Liver (tissue), 3 donors: Measurements from ENCODE around the gene USP6NL.

Experiments used
- EGR1 ChIP-seq, 2 donors: IDR thresholded peaks; 2 replicates each; pipeline ENCODE4 v1.6.1; 2016 to 2018; ENCODE audit warnings: antibody characterized with exemption in 2 of 2, low read depth in 2 of 2
- HNF4A ChIP-seq, 2 donors: conservative IDR thresholded peaks; 2 replicates each; pipeline ENCODE4 v1.6.1; 2016; ENCODE audit warnings: antibody characterized with exemption in 2 of 2, mild to moderate bottlenecking in 2 of 2
- MAX ChIP-seq: IDR thresholded peaks from 2 replicates; pipeline ENCODE4 v1.6.1; 2016; ENCODE audit warnings: antibody characterized with exemption
- RAD21 ChIP-seq, 2 donors: IDR thresholded peaks; 2 replicates each; pipeline ENCODE4 v1.6.1; 2016; ENCODE audit warnings: antibody characterized with exemption in 2 of 2, mild to moderate bottlenecking in 2 of 2
- SP1 ChIP-seq: IDR thresholded peaks from 2 replicates; pipeline ENCODE4 v1.6.1; 2018; ENCODE audit warnings: antibody characterized with exemption, mild to moderate bottlenecking
- TAF1 ChIP-seq: conservative IDR thresholded peaks from 2 replicates; pipeline ENCODE4 v1.6.1; 2016; ENCODE audit warnings: antibody characterized with exemption, mild to moderate bottlenecking
- YY1 ChIP-seq: IDR thresholded peaks from 2 replicates; pipeline ENCODE4 v1.6.1; 2016; ENCODE audit warnings: antibody characterized with exemption, mild to moderate bottlenecking
- TF ChIP-seq, protein P1 (sequence below): fragments of 150-350 bp; IDR thresholded peaks from 2 replicates; pipeline ENCODE4 v1.5.1; 2017; ENCODE audit warnings: improper control_type of control experiment, low read depth, low read length; ENCODE audit not compliant: missing input control
- TF ChIP-seq, protein P2 (sequence below): IDR thresholded peaks from 2 replicates; pipeline ENCODE4 v1.6.1; 2016; ENCODE audit warnings: antibody characterized with exemption, mild to moderate bottlenecking
- donor health status: healthy.
- donor health status: healthy.

DNA sequence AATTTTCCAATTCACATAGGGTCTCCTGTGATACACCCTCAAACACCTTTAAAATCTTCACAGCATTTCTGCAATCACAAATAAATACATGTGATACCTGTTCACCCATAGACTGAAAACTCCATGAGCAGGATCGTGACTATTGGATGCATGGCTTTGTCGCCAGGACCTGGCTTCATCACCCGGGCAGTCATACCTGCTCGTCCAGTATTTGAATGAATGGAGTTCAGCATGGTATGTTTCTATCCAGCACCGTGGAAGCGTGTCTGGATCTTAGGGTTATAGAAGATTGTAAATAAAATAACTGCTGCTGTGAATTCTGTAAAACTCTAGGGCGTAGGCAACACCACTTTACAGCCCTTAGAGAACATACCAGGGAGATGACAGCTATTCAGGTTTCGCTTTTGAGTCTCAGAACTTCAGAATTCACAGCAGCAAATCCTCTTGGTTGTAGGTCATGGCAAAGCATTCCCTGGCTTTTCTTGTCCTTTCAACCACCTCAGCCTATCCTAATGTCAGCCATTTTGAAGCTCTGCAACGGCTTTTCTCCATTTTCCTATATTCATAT lies 47.4 kb upstream of the USP6NL start:
- TF ChIP-seq, protein P1, sequence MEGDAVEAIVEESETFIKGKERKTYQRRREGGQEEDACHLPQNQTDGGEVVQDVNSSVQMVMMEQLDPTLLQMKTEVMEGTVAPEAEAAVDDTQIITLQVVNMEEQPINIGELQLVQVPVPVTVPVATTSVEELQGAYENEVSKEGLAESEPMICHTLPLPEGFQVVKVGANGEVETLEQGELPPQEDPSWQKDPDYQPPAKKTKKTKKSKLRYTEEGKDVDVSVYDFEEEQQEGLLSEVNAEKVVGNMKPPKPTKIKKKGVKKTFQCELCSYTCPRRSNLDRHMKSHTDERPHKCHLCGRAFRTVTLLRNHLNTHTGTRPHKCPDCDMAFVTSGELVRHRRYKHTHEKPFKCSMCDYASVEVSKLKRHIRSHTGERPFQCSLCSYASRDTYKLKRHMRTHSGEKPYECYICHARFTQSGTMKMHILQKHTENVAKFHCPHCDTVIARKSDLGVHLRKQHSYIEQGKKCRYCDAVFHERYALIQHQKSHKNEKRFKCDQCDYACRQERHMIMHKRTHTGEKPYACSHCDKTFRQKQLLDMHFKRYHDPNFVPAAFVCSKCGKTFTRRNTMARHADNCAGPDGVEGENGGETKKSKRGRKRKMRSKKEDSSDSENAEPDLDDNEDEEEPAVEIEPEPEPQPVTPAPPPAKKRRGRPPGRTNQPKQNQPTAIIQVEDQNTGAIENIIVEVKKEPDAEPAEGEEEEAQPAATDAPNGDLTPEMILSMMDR = no peak
- TF ChIP-seq YY1 = no peak
- TF ChIP-seq TAF1 = no peak
- TF ChIP-seq HNF4A (conservative IDR thresholded peaks at IDR 0.05) = no peak
- TF ChIP-seq, protein P2, sequence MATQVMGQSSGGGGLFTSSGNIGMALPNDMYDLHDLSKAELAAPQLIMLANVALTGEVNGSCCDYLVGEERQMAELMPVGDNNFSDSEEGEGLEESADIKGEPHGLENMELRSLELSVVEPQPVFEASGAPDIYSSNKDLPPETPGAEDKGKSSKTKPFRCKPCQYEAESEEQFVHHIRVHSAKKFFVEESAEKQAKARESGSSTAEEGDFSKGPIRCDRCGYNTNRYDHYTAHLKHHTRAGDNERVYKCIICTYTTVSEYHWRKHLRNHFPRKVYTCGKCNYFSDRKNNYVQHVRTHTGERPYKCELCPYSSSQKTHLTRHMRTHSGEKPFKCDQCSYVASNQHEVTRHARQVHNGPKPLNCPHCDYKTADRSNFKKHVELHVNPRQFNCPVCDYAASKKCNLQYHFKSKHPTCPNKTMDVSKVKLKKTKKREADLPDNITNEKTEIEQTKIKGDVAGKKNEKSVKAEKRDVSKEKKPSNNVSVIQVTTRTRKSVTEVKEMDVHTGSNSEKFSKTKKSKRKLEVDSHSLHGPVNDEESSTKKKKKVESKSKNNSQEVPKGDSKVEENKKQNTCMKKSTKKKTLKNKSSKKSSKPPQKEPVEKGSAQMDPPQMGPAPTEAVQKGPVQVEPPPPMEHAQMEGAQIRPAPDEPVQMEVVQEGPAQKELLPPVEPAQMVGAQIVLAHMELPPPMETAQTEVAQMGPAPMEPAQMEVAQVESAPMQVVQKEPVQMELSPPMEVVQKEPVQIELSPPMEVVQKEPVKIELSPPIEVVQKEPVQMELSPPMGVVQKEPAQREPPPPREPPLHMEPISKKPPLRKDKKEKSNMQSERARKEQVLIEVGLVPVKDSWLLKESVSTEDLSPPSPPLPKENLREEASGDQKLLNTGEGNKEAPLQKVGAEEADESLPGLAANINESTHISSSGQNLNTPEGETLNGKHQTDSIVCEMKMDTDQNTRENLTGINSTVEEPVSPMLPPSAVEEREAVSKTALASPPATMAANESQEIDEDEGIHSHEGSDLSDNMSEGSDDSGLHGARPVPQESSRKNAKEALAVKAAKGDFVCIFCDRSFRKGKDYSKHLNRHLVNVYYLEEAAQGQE = no peak
- TF ChIP-seq EGR1 (IDR thresholded peaks at IDR 0.05; ENCODE audit: low read depth in 2 of 2) = no peak
- no peak for TF ChIP-seq RAD21 (IDR thresholded peaks at IDR 0.05)
- no peak for TF ChIP-seq SP1
- no peak for TF ChIP-seq MAX
